GM19238 (cell line): Measurements from ENCODE around the gene NPIPB8.
"Not testable (repeated sequence)": the region's sequence is repeated elsewhere in the genome, so short reads cannot be mapped to it uniquely, and the experiment has no call there.

Source experiments
- DNase-seq: peaks from one replicate; pipeline ENCODE4 v3.0.0; 2011; ENCODE audit warnings: low spot score; ENCODE audit not compliant: insufficient read length

Gene NPIPB8

GRCh38 chr16:28606291-28607115 lies 31.4 kb upstream of the NPIPB8 start:
- no peak for DNase-seq

- no peak for DNase-seq
These were observed 30.7 kb upstream of the NPIPB8 start for GRCh38 chr16:28607116-28607623.

- not testable (repeated sequence) for DNase-seq
These were observed 30.0 kb upstream of the NPIPB8 start for GRCh38 chr16:28607681-28608495.

GRCh38 chr16:28608496-28608808 lies 29.4 kb upstream of the NPIPB8 start:
- DNase-seq: not testable (repeated sequence)

GRCh38 chr16:28608867-28609596 lies 28.8 kb upstream of the NPIPB8 start:
- not testable (repeated sequence) for DNase-seq

- no peak for DNase-seq
These were observed 28.0 kb upstream of the NPIPB8 start, which contains the start of gene SULT1A1 for GRCh38 chr16:28609631-28610594. Gene SULT1A1, minus strand, starts transcription at chr16:28610044. Its CDS starts 1,189 bp downstream, at chr16:28608855.

GRCh38 chr16:28610595-28611191 lies 27.2 kb upstream of the NPIPB8 start:
- DNase-seq: no peak

GRCh38 chr16:28612359-28613280 lies 25.2 kb upstream of the NPIPB8 start:
- not testable (repeated sequence) for DNase-seq

GRCh38 chr16:28613912-28614311 lies 24.0 kb upstream of the NPIPB8 start:
- not testable (repeated sequence) for DNase-seq

GRCh38 chr16:28614561-28614960 lies 23.3 kb upstream of the NPIPB8 start:
- not testable (repeated sequence) for DNase-seq

GRCh38 chr16:28615486-28616223 lies 22.2 kb upstream of the NPIPB8 start:
- DNase-seq: not testable (repeated sequence)

- not testable (repeated sequence) for DNase-seq
These were observed 21.7 kb upstream of the NPIPB8 start for GRCh38 chr16:28616224-28616577.

- no peak for DNase-seq
These were observed 21.2 kb upstream of the NPIPB8 start for GRCh38 chr16:28616636-28617035.

- no peak for DNase-seq
These were observed 20.0 kb upstream of the NPIPB8 start for GRCh38 chr16:28617874-28618273.

GRCh38 chr16:28620316-28620715 lies 17.5 kb upstream of the NPIPB8 start:
- not testable (repeated sequence) for DNase-seq

GRCh38 chr16:28621481-28622155 lies 16.2 kb upstream of the NPIPB8 start:
- no peak for DNase-seq

- DNase-seq: not testable (repeated sequence)
These were observed 15.2 kb upstream of the NPIPB8 start for GRCh38 chr16:28622532-28623171.
